ENCODE data around the gene EZR. TPM values are rescaled to one million over a fixed set of nuclear protein-coding genes. Genes with fewer than 3 reads are reported as not detected.

EZR gene
- total and polyA plus RNA-seq, 2 donors = 95.1 to 122 TPM

DNA sequence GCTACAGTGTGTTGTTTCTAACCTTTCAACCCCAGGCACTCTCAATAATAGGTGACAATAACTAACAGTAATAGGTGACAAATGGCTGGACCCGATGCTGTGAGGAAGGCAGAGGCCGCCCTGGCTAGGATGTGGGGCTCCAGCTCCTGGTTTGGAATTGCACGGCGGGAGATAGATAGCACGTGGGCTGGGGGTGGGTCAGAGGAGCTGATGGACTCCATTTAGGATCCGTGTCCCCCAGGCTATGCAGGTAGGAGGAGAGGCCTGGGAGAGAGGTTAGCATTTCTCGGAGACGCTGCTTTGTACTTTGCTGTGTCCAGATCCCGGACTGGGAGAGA, 61.4 kb downstream of the EZR start:
- no peak overlapping the region for H3K4me3 ChIP-seq (ENCODE audit: low read depth, low read length)
- H3K36me3 ChIP-seq (ENCODE audit: insufficient read depth) = no peaks in the 10 kb centered on the region
- H3K27ac ChIP-seq (ENCODE audit: low read depth) = no peak overlapping the region
- WGBS = 91% methylated on average over 9 of the region's 9 CpGs
- DNase-seq (ENCODE audit: extremely low spot score) = no peak
- H3K4me1 ChIP-seq (ENCODE audit: insufficient read depth) = peaks cover 1% of the 10 kb centered on the region

DNA sequence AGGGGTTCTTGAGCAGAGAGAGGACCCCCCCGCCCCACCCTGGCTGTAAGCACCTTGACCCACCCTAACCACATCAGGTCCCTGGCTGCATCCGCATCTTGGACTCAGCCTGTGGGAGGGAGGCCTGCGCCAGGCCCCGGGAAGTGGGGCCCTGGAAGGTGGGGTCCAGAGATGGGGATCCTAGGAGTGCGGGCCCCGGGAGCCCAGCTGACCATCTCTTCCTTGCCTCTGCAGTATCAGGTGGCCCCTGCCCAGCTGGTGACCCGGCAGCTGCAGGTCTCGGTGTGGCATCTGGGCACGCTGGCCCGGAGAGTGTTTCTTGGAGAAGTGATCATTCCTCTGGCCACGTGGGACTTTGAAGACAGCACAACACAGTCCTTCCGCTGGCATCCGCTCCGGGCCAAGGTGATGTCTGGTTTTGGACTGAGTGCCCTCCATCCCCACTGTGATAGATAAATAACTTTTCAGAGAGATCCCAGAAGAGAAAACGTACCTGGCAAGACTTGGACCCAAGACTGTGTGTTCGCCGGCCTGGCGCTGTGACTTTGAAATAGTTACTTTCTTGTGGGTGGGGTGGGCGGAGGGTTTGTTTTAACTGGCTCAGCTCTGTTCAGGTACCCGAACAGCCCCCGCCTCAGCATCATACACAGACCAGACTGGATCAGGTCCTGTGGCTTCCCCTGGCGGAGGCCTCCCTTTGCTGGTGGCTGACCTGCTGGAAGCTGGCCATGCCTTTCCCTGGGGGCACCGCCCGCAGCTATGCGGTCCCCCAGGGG, 62.0 kb downstream of the EZR start:
- no peaks in the 10 kb centered on the region for H3K36me3 ChIP-seq (ENCODE audit: insufficient read depth)
- peaks cover 1% of the 10 kb centered on the region for H3K4me1 ChIP-seq (ENCODE audit: insufficient read depth)
- WGBS = 90% methylated on average over 25 of the region's 25 CpGs
- no peak for DNase-seq (ENCODE audit: extremely low spot score)
- H3K4me3 ChIP-seq (ENCODE audit: low read depth, low read length) = no peak overlapping the region
- no peak overlapping the region for H3K27ac ChIP-seq (ENCODE audit: low read depth)

DNA sequence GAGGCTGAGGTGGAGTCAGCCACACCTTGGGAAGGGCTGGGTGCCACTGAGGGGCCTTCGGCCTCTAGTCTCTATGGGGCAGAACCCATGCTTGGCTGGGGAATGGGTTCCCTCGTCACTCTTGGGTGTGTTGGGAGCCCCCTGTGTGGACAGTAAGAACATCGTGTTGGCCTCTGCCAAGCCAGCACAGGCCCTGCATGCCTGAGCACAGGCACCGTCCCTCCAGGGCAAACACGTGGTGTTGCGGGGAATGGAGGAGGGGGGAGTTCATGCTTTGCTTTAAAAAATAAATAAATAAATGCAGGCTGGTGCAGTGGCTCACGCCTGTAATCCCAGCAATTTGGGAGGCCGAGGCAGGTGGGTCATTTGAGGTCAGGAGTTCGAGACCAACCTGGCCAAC, 63.0 kb downstream of the EZR start:
- Histone ChIP-seq H3K4me3 (ENCODE audit: low read depth, low read length) (no peak overlapping the region), H3K36me3 (ENCODE audit: insufficient read depth) (no peaks in the 10 kb centered on the region), H3K27ac (ENCODE audit: low read depth) (no peak overlapping the region), H3K4me1 (ENCODE audit: insufficient read depth) (peaks cover 1% of the 10 kb centered on the region)
- no peak for DNase-seq (ENCODE audit: extremely low spot score)
- 80% methylated on average over 9 of the region's 9 CpGs for WGBS

DNA sequence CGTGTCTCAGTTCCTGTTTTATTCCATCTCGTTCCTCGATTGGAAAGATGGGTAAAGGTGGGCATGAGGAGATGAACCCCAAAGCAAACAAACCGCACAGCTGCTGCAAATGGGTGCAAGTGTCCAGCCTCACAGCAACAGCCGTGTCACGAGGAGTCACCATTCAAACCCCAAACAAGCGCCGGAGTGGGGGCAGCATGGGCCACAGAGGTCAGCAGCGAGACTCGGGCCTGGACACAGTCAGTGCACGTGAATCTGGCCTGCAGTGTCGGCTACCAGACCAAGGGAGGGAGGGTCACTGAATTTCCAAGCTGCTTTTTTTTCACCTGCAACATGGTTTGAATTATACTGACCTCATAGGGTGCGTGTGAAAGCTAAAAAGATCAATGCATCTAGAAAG, 63.5 kb downstream of the EZR start:
- H3K4me3 ChIP-seq (ENCODE audit: low read depth, low read length) = no peak overlapping the region
- H3K36me3 ChIP-seq (ENCODE audit: insufficient read depth) = no peaks in the 10 kb centered on the region
- H3K27ac ChIP-seq (ENCODE audit: low read depth) = no peak overlapping the region
- no peak for DNase-seq (ENCODE audit: extremely low spot score)
- H3K4me1 ChIP-seq (ENCODE audit: insufficient read depth) = peaks cover 1% of the 10 kb centered on the region
- 94% methylated on average over 13 of the region's 13 CpGs for WGBS

DNA sequence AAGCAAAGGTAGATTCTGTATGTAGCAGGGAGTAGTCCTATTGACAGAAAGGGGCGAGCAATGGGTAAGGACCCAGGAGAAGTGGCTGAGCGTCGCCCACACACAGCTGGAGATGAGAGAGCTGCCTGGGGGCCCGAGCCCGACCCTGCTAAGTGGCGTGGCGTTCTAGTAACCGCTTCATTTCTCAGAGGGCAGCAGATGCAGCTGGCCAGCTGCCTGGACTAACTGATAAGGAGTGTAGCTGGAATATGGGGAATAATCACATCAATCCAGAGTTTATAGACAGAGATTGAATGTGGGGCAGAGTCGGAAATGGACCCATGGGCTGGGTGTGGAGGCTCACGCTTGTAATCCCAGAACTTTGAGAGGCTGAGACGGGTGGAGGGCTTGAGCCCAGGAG, 64.4 kb downstream of the EZR start:
- WGBS = 79% methylated on average over 11 of the region's 11 CpGs
- H3K27ac ChIP-seq (ENCODE audit: low read depth) = no peak overlapping the region
- DNase-seq (ENCODE audit: extremely low spot score) = no peak

DNA sequence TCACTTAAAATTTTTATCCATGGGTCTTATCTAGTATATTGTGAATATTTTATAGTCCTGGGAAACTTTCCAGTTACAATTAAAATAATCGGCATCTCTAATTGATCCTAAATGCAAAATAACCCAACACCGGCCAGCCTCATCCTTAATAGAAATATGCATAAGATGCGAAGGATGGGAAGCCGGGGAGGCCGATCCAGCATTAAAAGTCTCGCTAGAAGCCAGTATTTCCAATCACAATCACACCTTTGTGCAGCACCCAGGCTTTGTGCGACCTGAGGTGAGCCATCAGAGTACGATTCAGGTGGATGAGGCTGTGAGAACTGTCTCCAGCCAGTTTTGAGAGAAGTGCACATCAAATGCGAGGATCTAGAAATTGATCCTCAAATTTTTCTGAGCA, 65.4 kb downstream of the EZR start:
- H3K27ac ChIP-seq (ENCODE audit: low read depth) = no peak overlapping the region
- 86% methylated on average over 9 of the region's 9 CpGs for WGBS
- no peak overlapping the region for H3K4me3 ChIP-seq (ENCODE audit: low read depth, low read length)
- no peak for DNase-seq (ENCODE audit: extremely low spot score)
- peaks cover 1% of the 10 kb centered on the region for H3K4me1 ChIP-seq (ENCODE audit: insufficient read depth)
- no peaks in the 10 kb centered on the region for H3K36me3 ChIP-seq (ENCODE audit: insufficient read depth)

More for the DNA sequence above, 64.4 kb downstream of the EZR start:
- Histone ChIP-seq H3K36me3 (ENCODE audit: insufficient read depth) (no peaks in the 10 kb centered on the region), H3K4me1 (ENCODE audit: insufficient read depth) (peaks cover 1% of the 10 kb centered on the region), H3K4me3 (ENCODE audit: low read depth, low read length) (no peak overlapping the region)

DNA sequence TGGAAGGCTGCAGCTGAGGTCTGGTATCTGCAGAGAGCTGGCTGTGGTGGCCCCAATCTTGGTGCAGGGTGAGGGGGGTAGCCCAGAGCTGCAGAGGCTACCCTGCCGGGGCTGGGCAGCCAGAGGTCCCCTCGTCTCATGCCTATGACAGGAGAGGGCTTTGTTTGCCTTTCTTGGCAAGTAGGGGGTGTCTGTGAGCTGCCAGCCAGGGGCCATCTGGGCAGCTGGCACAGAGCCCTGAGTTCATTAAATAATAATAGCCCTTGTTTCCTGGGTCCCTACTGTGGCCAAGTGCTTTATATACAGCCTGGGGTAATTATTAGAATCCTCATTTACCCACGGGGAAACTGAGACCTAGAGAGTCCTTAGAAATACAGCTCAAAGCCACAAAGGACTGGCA, 66.6 kb downstream of the EZR start:
- no peak overlapping the region for H3K4me3 ChIP-seq (ENCODE audit: low read depth, low read length)
- H3K36me3 ChIP-seq (ENCODE audit: insufficient read depth) = no peaks in the 10 kb centered on the region
- DNase-seq (ENCODE audit: extremely low spot score) = no peak
- no peak overlapping the region for H3K27ac ChIP-seq (ENCODE audit: low read depth)
- H3K4me1 ChIP-seq (ENCODE audit: insufficient read depth) = peaks cover 1% of the 10 kb centered on the region
- 29% methylated on average over 3 of the region's 3 CpGs for WGBS

DNA sequence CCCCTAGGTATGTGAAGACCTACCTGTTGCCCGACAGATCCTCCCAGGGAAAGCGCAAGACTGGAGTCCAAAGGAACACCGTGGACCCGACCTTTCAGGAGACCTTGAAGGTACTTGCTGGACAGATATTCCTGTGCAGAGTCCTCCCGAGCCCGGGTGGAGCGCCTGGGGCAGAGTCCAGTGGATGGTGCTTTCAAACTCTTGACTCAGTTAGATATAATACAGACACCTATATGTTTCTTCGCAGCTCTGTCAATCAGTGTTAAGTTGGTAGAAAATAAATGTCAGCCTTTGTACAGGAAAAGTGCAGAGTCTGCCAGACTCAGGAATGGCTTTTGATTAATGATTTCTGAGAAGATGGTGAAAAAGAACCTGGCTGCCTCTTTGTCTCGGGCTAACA, 67.2 kb downstream of the EZR start:
- 79% methylated on average over 9 of the region's 9 CpGs for WGBS
- Histone ChIP-seq H3K4me1 (ENCODE audit: insufficient read depth) (peaks cover 1% of the 10 kb centered on the region), H3K4me3 (ENCODE audit: low read depth, low read length) (no peak overlapping the region), H3K36me3 (ENCODE audit: insufficient read depth) (no peaks in the 10 kb centered on the region), H3K27ac (ENCODE audit: low read depth) (no peak overlapping the region)
- no peak for DNase-seq (ENCODE audit: extremely low spot score)

DNA sequence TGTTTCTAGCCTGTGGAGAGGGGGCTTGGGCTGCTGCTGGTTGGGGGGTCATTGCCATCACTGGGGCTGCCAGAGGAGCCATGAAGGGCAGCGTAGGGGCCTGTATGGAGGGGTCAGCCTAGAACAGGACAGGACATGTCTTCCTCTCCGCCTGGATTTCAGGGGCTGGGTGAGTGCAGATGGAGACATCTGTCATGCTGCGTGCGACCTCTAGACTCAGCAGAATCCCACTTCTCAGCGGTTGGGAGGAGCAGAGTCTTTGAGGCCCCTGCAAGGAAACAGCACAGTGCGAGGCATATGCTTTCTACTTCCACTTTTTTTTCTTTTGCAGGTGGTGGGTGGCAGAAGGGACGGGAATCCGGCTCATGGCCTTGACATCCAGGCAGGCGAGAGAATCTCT, 67.9 kb downstream of the EZR start:
- Histone ChIP-seq H3K36me3 (ENCODE audit: insufficient read depth) (no peaks in the 10 kb centered on the region), H3K4me1 (ENCODE audit: insufficient read depth) (peaks cover 1% of the 10 kb centered on the region), H3K27ac (ENCODE audit: low read depth) (no peak overlapping the region), H3K4me3 (ENCODE audit: low read depth, low read length) (no peak overlapping the region)
- WGBS = 78% methylated on average over 9 of the region's 9 CpGs
- no peak for DNase-seq (ENCODE audit: extremely low spot score)

DNA sequence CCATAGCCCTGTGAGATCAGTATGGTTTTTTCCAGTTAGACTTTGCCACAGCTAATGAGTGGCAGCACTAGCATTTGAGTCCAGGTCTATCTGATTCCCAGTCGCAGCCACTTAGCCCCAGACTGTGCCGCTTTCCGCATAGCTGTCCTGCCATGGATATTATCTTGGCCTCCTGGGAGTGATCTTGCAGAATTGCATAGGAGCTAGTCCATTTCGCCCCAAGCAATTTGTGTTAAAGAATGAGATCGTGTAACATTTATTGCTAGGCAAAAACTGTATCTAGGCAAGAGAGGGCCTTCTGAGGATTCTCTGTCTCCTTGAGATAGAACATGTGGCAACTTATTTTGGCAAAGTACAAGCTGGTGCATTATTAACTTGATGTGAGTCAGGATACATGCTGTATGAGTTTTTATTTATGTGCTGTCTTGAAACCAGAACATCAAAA, 74.2 kb downstream of the EZR start:
- no peaks in the 10 kb centered on the region for H3K36me3 ChIP-seq (ENCODE audit: insufficient read depth)
- 82% methylated on average over 5 of the region's 5 CpGs for WGBS
- no peak overlapping the region for H3K27ac ChIP-seq (ENCODE audit: low read depth)
- H3K4me3 ChIP-seq (ENCODE audit: low read depth, low read length) = no peak overlapping the region
- no peak for DNase-seq (ENCODE audit: extremely low spot score)
- peaks cover 2% of the 10 kb centered on the region for H3K4me1 ChIP-seq (ENCODE audit: insufficient read depth)

DNA sequence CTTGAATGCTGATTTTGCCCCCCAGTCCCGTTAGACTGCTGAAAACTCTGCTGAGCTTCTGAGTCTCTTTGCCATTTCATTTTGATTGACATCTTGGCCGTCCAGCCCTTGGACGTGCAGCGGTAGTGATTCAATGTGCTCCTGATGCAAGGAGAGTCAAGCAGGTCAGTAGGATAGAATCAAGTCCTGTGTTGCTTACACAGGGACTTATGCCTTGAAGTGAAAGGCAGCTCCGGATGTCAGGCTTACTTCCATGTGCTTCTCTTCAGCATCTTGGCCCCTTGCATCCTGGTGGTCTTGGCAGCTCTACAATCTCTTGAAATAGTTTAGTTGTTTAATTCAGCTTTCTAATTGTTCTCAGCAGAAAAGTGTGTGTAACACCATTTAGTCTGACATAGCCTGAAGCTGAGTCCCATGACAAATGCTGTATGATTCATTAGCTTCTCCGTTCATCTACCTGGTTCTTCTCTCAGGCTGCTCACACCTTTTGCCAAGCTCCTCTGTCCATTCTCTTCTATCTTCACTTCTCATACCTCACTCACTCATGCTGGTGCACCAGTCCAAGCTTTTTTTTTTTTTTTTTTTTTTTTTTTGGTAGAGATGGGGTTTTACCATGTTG, 76.0 kb downstream of the EZR start:
- WGBS = 79% methylated on average over 6 of the region's 6 CpGs
- Histone ChIP-seq H3K4me3 (ENCODE audit: low read depth, low read length) (no peak overlapping the region), H3K27ac (ENCODE audit: low read depth) (no peak overlapping the region), H3K4me1 (ENCODE audit: insufficient read depth) (peaks cover 2% of the 10 kb centered on the region), H3K36me3 (ENCODE audit: insufficient read depth) (no peaks in the 10 kb centered on the region)
- DNase-seq (ENCODE audit: extremely low spot score) = no peak

DNA sequence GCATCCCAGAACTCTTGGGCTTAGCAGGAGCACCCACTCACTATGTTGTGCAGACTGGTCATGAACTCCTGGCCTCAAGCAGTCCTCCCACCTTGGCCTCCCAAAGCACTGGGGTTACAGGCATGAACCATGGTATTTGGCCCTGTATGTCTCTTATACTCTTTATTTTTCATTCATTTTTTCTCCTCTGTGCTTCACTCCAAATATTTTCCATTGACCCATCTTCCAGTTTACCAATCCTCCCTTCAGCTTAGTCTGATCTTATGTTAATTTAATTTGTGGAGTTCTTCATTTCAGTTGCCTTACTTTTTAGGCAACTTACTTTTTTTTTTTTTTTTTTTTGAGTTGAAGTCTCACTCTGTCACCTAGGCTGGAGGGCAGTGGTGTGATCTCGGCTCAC, 79.5 kb downstream of the EZR start:
- 100% methylated on average over 1 of the region's 1 CpG for WGBS
- DNase-seq (ENCODE audit: extremely low spot score) = no peak
- H3K27ac ChIP-seq (ENCODE audit: low read depth) = no peak overlapping the region
- H3K36me3 ChIP-seq (ENCODE audit: insufficient read depth) = no peaks in the 10 kb centered on the region
- peaks cover 2% of the 10 kb centered on the region for H3K4me1 ChIP-seq (ENCODE audit: insufficient read depth)
- H3K4me3 ChIP-seq (ENCODE audit: low read depth, low read length) = no peak overlapping the region

DNA sequence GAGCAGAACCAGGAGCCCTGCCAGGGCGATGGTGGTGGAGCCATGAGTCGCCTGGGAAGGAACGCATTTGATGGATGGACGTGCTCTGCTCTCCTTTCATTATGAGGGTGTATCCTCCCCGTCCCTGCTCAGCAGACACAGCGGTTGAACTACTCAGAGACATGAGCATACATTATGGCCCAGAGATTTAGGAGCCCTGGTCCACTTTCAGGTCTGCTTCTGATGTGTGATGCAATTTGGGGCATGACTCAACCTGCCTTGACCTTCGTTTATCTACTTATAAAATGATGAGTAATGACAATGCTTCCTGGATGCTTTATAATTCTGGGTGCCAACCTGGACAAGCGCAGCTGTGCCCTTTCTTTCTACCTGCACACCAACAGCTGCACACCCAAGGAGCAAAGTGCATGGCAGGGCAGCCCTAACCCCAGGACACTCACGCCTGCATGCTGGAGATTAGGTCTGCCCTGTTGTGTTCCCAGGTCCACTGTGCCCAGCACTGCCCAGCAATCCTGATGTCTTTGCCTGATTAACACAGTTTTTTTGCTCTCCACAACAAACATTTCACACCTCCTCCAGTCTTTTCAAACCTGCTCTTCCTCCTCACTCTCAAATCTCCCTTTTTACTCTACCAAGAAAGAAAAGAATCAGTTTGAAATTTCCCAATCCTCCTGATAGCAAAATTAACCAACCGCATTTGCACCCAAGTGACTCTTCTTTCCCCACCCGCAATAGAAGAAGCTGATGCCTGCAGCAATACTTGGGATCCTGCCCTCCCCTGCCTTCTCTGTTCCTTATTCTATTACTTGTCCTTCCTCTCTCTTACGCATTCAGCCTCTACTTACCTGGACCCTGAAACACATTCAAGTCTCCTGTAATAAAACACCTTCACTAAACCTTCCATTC, 81.2 kb downstream of the EZR start:
- Histone ChIP-seq H3K27ac (ENCODE audit: low read depth) (no peak overlapping the region), H3K36me3 (ENCODE audit: insufficient read depth) (no peaks in the 10 kb centered on the region), H3K4me1 (ENCODE audit: insufficient read depth) (peaks cover 2% of the 10 kb centered on the region), H3K4me3 (ENCODE audit: low read depth, low read length) (no peak overlapping the region)
- no peak for DNase-seq (ENCODE audit: extremely low spot score)
- 83% methylated on average over 12 of the region's 12 CpGs for WGBS

All from urinary bladder (tissue), 4 donors.